DND-41 (cell line): ENCODE data around the gene RPA1.
"Not testable (repeated sequence)": the region's sequence is repeated elsewhere in the genome, so short reads cannot be mapped to it uniquely, and the experiment has no call there.

Experiments
- ATAC-seq: fragments of 200-7000 bp; cut with Tn5 transposase; 3 replicates; pipeline ENCODE4 v1.9.1; 2021; ENCODE audit warnings: low read depth; ENCODE audit not compliant: insufficient read depth
- DNase-seq: peaks from one replicate; pipeline ENCODE4 v3.0.0-alpha.2; 2020
- H2AFZ ChIP-seq: 2 replicates; pipeline ENCODE4 v1.6.0; 2012; ENCODE audit warnings: low read depth, low read length
- H3K27ac ChIP-seq: 2 replicates; pipeline ENCODE4 v1.5.1; 2012; ENCODE audit warnings: low read length, inconsistent platforms
- H3K27me3 ChIP-seq: fragments of 200-600 bp; sonication (generic); 2 replicates; pipeline ENCODE4 v1.6.0; 2012; ENCODE audit warnings: low read length, mild to moderate bottlenecking, inconsistent platforms; ENCODE audit not compliant: insufficient read depth, poor library complexity
- H3K36me3 ChIP-seq: 2 replicates; pipeline ENCODE4 v1.5.1; 2012; ENCODE audit warnings: low read length, inconsistent platforms; ENCODE audit not compliant: insufficient read depth
- H3K4me1 ChIP-seq: 2 replicates; pipeline ENCODE4 v1.5.1; 2012; ENCODE audit warnings: mild to moderate bottlenecking, low read length; ENCODE audit not compliant: insufficient read depth
- H3K4me2 ChIP-seq: 2 replicates; pipeline ENCODE4 v1.6.0; 2012; ENCODE audit warnings: mild to moderate bottlenecking, moderate library complexity, low read length, inconsistent platforms; ENCODE audit not compliant: insufficient read depth
- H3K4me3 ChIP-seq, 2 experiments: fragments of 200-600 bp in 1 of 2; shearing (Covaris generic) in 1 of 2; 2 replicates each; pipeline ENCODE4 v1.5.1; 2012 to 2016; ENCODE audit warnings: inconsistent platforms in 2 of 2, low read length in 2 of 2, mild to moderate bottlenecking in 2 of 2, low read depth in 1 of 2, moderate library complexity in 1 of 2
- H3K79me2 ChIP-seq: 2 replicates; pipeline ENCODE4 v1.6.0; 2012; ENCODE audit warnings: low read length, inconsistent platforms; ENCODE audit not compliant: insufficient read depth
- H3K9ac ChIP-seq: 2 replicates; pipeline ENCODE4 v1.6.0; 2012; ENCODE audit warnings: low read depth, mild to moderate bottlenecking, inconsistent platforms, low read length, moderate library complexity
- H3K9me3 ChIP-seq: 2 replicates; pipeline ENCODE4 v1.5.1; 2012; ENCODE audit warnings: low read length, moderate library complexity, mild to moderate bottlenecking, inconsistent platforms; ENCODE audit not compliant: insufficient read depth, severe bottlenecking
- H4K20me1 ChIP-seq: 2 replicates; pipeline ENCODE4 v1.6.0; 2012; ENCODE audit warnings: low read length; ENCODE audit not compliant: insufficient read depth
- EZH2 ChIP-seq: IDR thresholded peaks from 3 replicates; pipeline ENCODE4 v1.6.1; 2012; ENCODE audit warnings: borderline replicate concordance, low read depth, mild to moderate bottlenecking, moderate library complexity, low read length, inconsistent platforms; ENCODE audit not compliant: severe bottlenecking
- TF ChIP-seq, protein P1 (sequence below): IDR thresholded peaks from 2 replicates; pipeline ENCODE4 v1.5.1; 2012; ENCODE audit warnings: borderline replicate concordance, low read length, moderate library complexity, mild to moderate bottlenecking; ENCODE audit not compliant: poor library complexity, severe bottlenecking; ENCODE audit errors: extremely low read depth

Gene RPA1

DNA sequence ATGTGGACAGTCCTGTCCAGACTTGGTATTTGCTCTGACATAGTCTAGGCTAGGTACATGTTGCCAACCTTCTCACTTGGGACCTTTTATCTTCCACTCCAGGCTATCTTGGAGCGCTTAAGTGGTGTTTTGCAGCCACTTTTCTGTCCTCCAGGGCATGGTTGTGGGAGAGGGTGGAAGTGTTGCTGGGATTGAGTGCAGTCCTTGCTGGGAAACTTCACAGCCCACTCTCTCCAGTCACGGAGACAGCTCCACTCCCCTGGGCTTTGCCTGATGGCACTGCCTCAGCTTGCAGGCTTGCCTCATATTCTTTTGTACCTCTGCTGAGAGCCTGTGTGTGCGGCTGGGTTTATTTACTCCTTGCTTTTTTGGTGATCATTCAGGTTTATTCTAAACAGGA, 17.4 kb downstream of the RPA1 start:
- TF ChIP-seq EZH2, result no peak
- TF ChIP-seq, protein P1, sequence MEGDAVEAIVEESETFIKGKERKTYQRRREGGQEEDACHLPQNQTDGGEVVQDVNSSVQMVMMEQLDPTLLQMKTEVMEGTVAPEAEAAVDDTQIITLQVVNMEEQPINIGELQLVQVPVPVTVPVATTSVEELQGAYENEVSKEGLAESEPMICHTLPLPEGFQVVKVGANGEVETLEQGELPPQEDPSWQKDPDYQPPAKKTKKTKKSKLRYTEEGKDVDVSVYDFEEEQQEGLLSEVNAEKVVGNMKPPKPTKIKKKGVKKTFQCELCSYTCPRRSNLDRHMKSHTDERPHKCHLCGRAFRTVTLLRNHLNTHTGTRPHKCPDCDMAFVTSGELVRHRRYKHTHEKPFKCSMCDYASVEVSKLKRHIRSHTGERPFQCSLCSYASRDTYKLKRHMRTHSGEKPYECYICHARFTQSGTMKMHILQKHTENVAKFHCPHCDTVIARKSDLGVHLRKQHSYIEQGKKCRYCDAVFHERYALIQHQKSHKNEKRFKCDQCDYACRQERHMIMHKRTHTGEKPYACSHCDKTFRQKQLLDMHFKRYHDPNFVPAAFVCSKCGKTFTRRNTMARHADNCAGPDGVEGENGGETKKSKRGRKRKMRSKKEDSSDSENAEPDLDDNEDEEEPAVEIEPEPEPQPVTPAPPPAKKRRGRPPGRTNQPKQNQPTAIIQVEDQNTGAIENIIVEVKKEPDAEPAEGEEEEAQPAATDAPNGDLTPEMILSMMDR, result no peak
- DNase-seq, result no peak
- H3K9me3 ChIP-seq, result no peaks in the 10 kb centered on the region
- H4K20me1 ChIP-seq, result peaks cover 10% of the 10 kb centered on the region; the same call in 1 of the 2 replicates
- H3K4me3 ChIP-seq, result no peak overlapping the region
- peaks cover 89% of the 10 kb centered on the region for H3K36me3 ChIP-seq
- H3K9ac ChIP-seq, result no peak overlapping the region
- ATAC-seq, result no peak
- no peaks in the 10 kb centered on the region for H3K27me3 ChIP-seq
- H3K27ac ChIP-seq, result 0 out of 2 replicates have a peak overlapping the region, but pooled peaks have one; percentile 31
- no peaks in the 10 kb centered on the region for H3K4me1 ChIP-seq
- no peak overlapping the region for H2AFZ ChIP-seq
- H3K79me2 ChIP-seq, result peaks cover 16% of the 10 kb centered on the region
- H3K4me2 ChIP-seq, result no peak overlapping the region

DNA sequence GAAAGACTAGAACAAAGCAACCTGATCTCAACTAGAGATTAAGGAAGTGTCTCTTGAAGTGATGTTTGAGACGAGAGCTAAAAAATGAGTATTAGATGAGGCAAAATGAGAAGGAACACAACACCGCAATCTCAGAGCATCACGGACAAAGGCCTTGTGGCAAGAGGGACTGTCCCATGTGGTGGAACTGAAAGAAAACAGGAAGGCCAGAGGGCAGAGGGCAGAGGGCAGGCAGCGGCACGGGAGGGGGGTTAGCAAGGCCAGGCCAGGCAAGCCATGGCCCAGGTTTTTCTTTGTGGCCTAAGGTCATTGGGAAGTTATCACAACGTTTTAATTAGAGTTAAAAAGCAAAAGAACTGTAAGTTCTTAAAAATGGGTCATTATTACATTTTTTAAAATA, 22.5 kb downstream of the RPA1 start:
- TF ChIP-seq, protein P1, result no peak
- TF ChIP-seq EZH2, result no peak
- Histone ChIP-seq H3K27ac (no peak overlapping the region), H3K9me3 (no peaks in the 10 kb centered on the region), H3K9ac (no peak overlapping the region), H3K4me3 (no peak overlapping the region), H2AFZ (no peak overlapping the region), H3K4me2 (no peak overlapping the region), H3K4me1 (no peaks in the 10 kb centered on the region), H3K79me2 (peaks cover 2% of the 10 kb centered on the region; the same call in 1 of the 2 replicates), H3K27me3 (no peaks in the 10 kb centered on the region), H4K20me1 (no peaks in the 10 kb centered on the region), H3K36me3 (peaks cover 78% of the 10 kb centered on the region)
- ATAC-seq (no peak), DNase-seq (no peak)

DNA sequence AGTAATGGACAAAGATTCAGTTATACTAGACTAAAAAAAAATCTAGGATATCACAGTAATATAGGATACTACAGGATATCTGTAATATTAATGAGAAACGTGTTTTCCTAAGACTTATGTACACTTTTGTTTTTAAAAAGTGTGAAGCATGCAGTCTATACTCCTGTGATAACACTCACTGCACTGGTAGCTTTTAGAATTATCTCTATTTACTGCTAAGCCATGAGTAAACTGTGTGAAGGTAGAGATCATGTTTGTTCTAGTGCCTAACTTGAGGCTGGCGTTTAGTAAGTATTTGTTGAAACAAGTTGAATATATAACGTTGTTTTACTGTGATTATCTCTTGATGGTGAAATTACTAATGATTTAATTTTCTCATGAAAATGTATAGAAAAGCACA, 23.9 kb downstream of the RPA1 start:
- TF ChIP-seq, protein P1, result no peak
- no peak for TF ChIP-seq EZH2
- Histone ChIP-seq H3K9ac (no peak overlapping the region), H4K20me1 (no peaks in the 10 kb centered on the region), H2AFZ (no peak overlapping the region), H3K79me2 (peaks cover 2% of the 10 kb centered on the region; the same call in 1 of the 2 replicates), H3K4me1 (no peaks in the 10 kb centered on the region), H3K4me2 (no peak overlapping the region), H3K27ac (no peak overlapping the region), H3K4me3 (no peak overlapping the region), H3K27me3 (no peaks in the 10 kb centered on the region), H3K36me3 (peaks cover 72% of the 10 kb centered on the region), H3K9me3 (no peaks in the 10 kb centered on the region)
- ATAC-seq (no peak), DNase-seq (no peak)

DNA sequence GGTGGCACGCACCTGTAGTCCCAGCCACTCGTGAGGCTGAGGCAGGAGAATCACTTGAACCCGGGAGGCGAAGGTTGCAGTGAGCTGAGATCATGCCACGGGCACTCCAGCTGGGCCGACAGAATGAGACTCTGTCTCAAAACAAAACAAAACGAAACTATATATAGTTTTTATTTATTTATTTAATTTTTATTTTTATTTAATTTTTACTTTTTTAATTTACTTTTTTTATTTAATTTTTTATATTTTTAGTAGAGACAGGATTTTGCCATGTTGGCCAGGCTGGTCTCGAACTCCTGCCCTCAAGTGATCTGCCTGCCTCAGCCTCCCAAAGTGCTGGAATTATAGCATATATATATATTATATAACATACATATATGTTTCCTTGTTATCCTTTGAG, 26.7 kb downstream of the RPA1 start:
- not testable (repeated sequence) for H2AFZ ChIP-seq, H3K4me1 ChIP-seq, H3K27me3 ChIP-seq, H3K27ac ChIP-seq, DNase-seq, H4K20me1 ChIP-seq, H3K79me2 ChIP-seq, H3K4me2 ChIP-seq, H3K9me3 ChIP-seq, ATAC-seq, H3K4me3 ChIP-seq, H3K9ac ChIP-seq
- H3K36me3 ChIP-seq, result peaks cover 75% of the 10 kb centered on the region
